H1 (cell line): ENCODE measurements around the gene CYP27C1. TPM values are rescaled to one million over a fixed set of nuclear protein-coding genes. Genes with fewer than 3 reads are reported as not detected.

Experiments used
- CTCF ChIA-PET: fragments of 300-600 bp; sonication (Branson Sonifier 250); formaldehyde crosslinking; loops from one replicate; lab custom pipeline; 2021; ENCODE audit not compliant: partially characterized antibody; lab: Charles Lee
- POLR2A ChIA-PET: fragments of 300-600 bp; sonication (Branson Sonifier 250); formaldehyde crosslinking; loops from one replicate; lab custom pipeline; 2021; ENCODE audit warnings: inconsistent platforms; ENCODE audit not compliant: partially characterized antibody; lab: Charles Lee
- DNase-seq, 2 experiments: peaks; one replicate each; pipeline versions ENCODE4 v3.0.0 to v3.0.0-alpha.2; 2010 to 2022; ENCODE audit warnings: low spot score in 2 of 2, low read depth in 1 of 2, mixed read lengths in 1 of 2
- FAIRE-seq: peaks from 2 replicates; lab custom pipeline; 2011; peaks lifted over from hg19 to GRCh38; lab: Jason Lieb, UNC
- H2AFZ ChIP-seq: 2 replicates; pipeline ENCODE4 v1.8.1; 2012; ENCODE audit warnings: low read length, inconsistent platforms
- H2AK5ac ChIP-seq: 2 replicates; pipeline ENCODE4 v1.6.1; 2013; ENCODE audit warnings: low read depth, low read length
- H2BK120ac ChIP-seq: replicated peaks from 2 replicates; pipeline ENCODE3; 2013; ENCODE audit warnings: low read depth, low read length, inconsistent platforms
- H2BK12ac ChIP-seq: 2 replicates; pipeline ENCODE4 v1.6.1; 2013; ENCODE audit warnings: low read depth, low read length
- H2BK15ac ChIP-seq: 2 replicates; pipeline ENCODE4 v1.6.1; 2013; ENCODE audit warnings: low read length
- H2BK20ac ChIP-seq: 2 replicates; pipeline ENCODE4 v1.6.1; 2013; ENCODE audit warnings: low read length
- H2BK5ac ChIP-seq: 2 replicates; pipeline ENCODE4 v1.6.1; 2013; ENCODE audit warnings: low read depth, low read length
- H3K14ac ChIP-seq: 2 replicates; pipeline ENCODE4 v1.6.1; 2013; ENCODE audit warnings: inconsistent platforms; ENCODE audit not compliant: insufficient read length
- H3K18ac ChIP-seq: 2 replicates; pipeline ENCODE4 v1.6.1; 2013; ENCODE audit warnings: low read length; ENCODE audit errors: extremely low read depth
- H3K23ac ChIP-seq: 2 replicates; pipeline ENCODE4 v1.6.1; 2013; ENCODE audit warnings: inconsistent platforms; ENCODE audit not compliant: insufficient read length
- H3K23me2 ChIP-seq: 2 replicates; pipeline ENCODE4 v1.6.1; 2013; ENCODE audit warnings: low read depth, low read length
- H3K27ac ChIP-seq: 2 replicates; pipeline ENCODE4 v1.6.1; 2011; ENCODE audit warnings: low read depth, low read length, inconsistent platforms
- H3K27me3 ChIP-seq, 4 experiments: replicated peaks in 1 of 4; 1 replicate in 1 of 4; 2 replicates in 3 of 4; pipeline versions ENCODE4 v1.6.1 to v1.8.1; 2011 to 2013; ENCODE audit warnings: low read length in 3 of 4, mild to moderate bottlenecking in 3 of 4, inconsistent platforms in 2 of 4, mixed read lengths in 2 of 4, moderate library complexity in 1 of 4; ENCODE audit not compliant: control insufficient read depth in 3 of 4, insufficient read depth in 3 of 4; ENCODE audit errors: extremely low read depth in 1 of 4
- H3K36me3 ChIP-seq, 4 experiments: 2 replicates each; pipeline versions ENCODE4 v1.6.1 to v1.8.1; 2011 to 2013; ENCODE audit warnings: mild to moderate bottlenecking in 4 of 4, low read length in 3 of 4, moderate library complexity in 2 of 4, control low read depth in 1 of 4, inconsistent platforms in 1 of 4; ENCODE audit not compliant: insufficient read depth in 4 of 4, control insufficient read depth in 2 of 4
- H3K4ac ChIP-seq: replicated peaks from 2 replicates; pipeline ENCODE3; 2013; ENCODE audit warnings: low read length, low read depth, mixed read lengths, inconsistent platforms; ENCODE audit not compliant: insufficient read length
- H3K4me1 ChIP-seq, 4 experiments: replicated peaks in 1 of 4; 1 replicate in 1 of 4; 2 replicates in 3 of 4; pipeline versions ENCODE4 v1.6.1 to v1.8.1; 2011 to 2013; ENCODE audit warnings: low read length in 3 of 4, inconsistent platforms in 2 of 4, mixed read lengths in 1 of 4; ENCODE audit not compliant: insufficient read depth in 4 of 4, control insufficient read depth in 3 of 4
- H3K4me2 ChIP-seq, 2 experiments: 2 replicates each; pipeline versions ENCODE4 v1.6.1 to v1.8.1; 2011 to 2013; ENCODE audit warnings: low read depth in 2 of 2, low read length in 2 of 2, control low read depth in 1 of 2, inconsistent platforms in 1 of 2, mild to moderate bottlenecking in 1 of 2; ENCODE audit not compliant: insufficient read depth in 1 of 2
- H3K4me3 ChIP-seq, 4 experiments: fragments of 200-600, 300-600 bp in 1 of 4; sonication (generic), shearing (Covaris generic), sonication (Bioruptor Twin) in 1 of 4; 2 replicates each; pipeline versions ENCODE4 v1.5.1 to v1.8.1; 2011 to 2016; ENCODE audit warnings: low read length in 4 of 4, low read depth in 3 of 4, control low read depth in 2 of 4, inconsistent platforms in 2 of 4, mild to moderate bottlenecking in 2 of 4, mixed read lengths in 1 of 4, moderate library complexity in 1 of 4; ENCODE audit not compliant: insufficient read depth in 2 of 4; ENCODE audit errors: extremely low read depth in 1 of 4
- H3K56ac ChIP-seq: replicated peaks from 2 replicates; pipeline ENCODE3; 2013; ENCODE audit warnings: low read depth, mild to moderate bottlenecking, mixed read lengths, low read length, inconsistent platforms; ENCODE audit not compliant: insufficient read length
- H3K79me1 ChIP-seq: 2 replicates; pipeline ENCODE4 v1.6.1; 2013; ENCODE audit warnings: low read depth, low read length, control low read depth
- H3K79me2 ChIP-seq, 2 experiments: 2 replicates each; pipeline versions ENCODE4 v1.6.1 to v1.8.1; 2012 to 2013; ENCODE audit warnings: low read length in 2 of 2, mild to moderate bottlenecking in 2 of 2, inconsistent platforms in 1 of 2; ENCODE audit not compliant: insufficient read depth in 2 of 2, control insufficient read depth in 1 of 2
- H3K9ac ChIP-seq, 4 experiments: replicated peaks in 1 of 4; 1 replicate in 1 of 4; 2 replicates in 3 of 4; pipeline versions ENCODE4 v1.6.1 to v1.8.1; 2011 to 2013; ENCODE audit warnings: low read depth in 3 of 4, low read length in 3 of 4, control low read depth in 2 of 4, mild to moderate bottlenecking in 2 of 4, moderate library complexity in 2 of 4, inconsistent platforms in 1 of 4; ENCODE audit errors: extremely low read depth in 1 of 4
- H3K9me3 ChIP-seq, 2 experiments: 2 replicates each; pipeline versions ENCODE4 v1.6.1 to v1.8.1; 2012 to 2013; ENCODE audit warnings: mild to moderate bottlenecking in 2 of 2, moderate library complexity in 2 of 2, control low read depth in 1 of 2, inconsistent platforms in 1 of 2, low read depth in 1 of 2, low read length in 1 of 2, mixed read lengths in 1 of 2; ENCODE audit not compliant: insufficient read depth in 2 of 2
- H4K20me1 ChIP-seq, 2 experiments: replicated peaks in 1 of 2; 2 replicates each; pipeline versions ENCODE3 to v1.8.1; 2011 to 2013; ENCODE audit warnings: inconsistent platforms in 2 of 2, low read length in 2 of 2, mild to moderate bottlenecking in 1 of 2; ENCODE audit not compliant: insufficient read depth in 2 of 2, control insufficient read depth in 1 of 2
- H4K5ac ChIP-seq: 2 replicates; pipeline ENCODE4 v1.6.1; 2013; ENCODE audit warnings: low read length, low read depth, mixed read lengths, inconsistent platforms; ENCODE audit not compliant: insufficient read length
- H4K8ac ChIP-seq: 2 replicates; pipeline ENCODE4 v1.8.0; 2013; ENCODE audit warnings: mild to moderate bottlenecking, moderate library complexity, low read length, inconsistent platforms; ENCODE audit not compliant: insufficient read depth; ENCODE audit errors: extremely low read depth
- H4K91ac ChIP-seq: replicated peaks from 2 replicates; pipeline ENCODE3; 2013; ENCODE audit warnings: low read length, mixed read lengths, inconsistent platforms; ENCODE audit not compliant: insufficient read length
- ATF2 ChIP-seq: IDR thresholded peaks from 2 replicates; pipeline ENCODE4 v1.6.1; 2012; ENCODE audit warnings: low read length, inconsistent platforms
- ATF3 ChIP-seq: IDR thresholded peaks from 2 replicates; pipeline ENCODE4 v1.6.1; 2011; ENCODE audit warnings: low read depth, mild to moderate bottlenecking, low read length; ENCODE audit not compliant: insufficient read depth
- BCL11A ChIP-seq, 2 experiments: IDR thresholded peaks; one replicate each; pipeline ENCODE4 v1.6.1; 2011; ENCODE audit warnings: low read depth in 2 of 2, low read length in 2 of 2, mild to moderate bottlenecking in 2 of 2
- CBX5 ChIP-seq: fragments of 300-800, 300-1000 bp; sonication (generic); IDR thresholded peaks from 2 replicates; pipeline ENCODE4 v1.7.1; 2016; ENCODE audit warnings: antibody characterized with exemption, low read length, low read depth
- EP300 ChIP-seq, 2 experiments: IDR thresholded peaks; 1 replicate in 1 of 2; 2 replicates in 1 of 2; pipeline ENCODE4 v1.6.1; 2011 to 2012; ENCODE audit warnings: low read depth in 2 of 2, low read length in 2 of 2, mild to moderate bottlenecking in 2 of 2, borderline replicate concordance in 1 of 2, inconsistent platforms in 1 of 2, moderate library complexity in 1 of 2
- FOSL1 ChIP-seq: IDR thresholded peaks from 2 replicates; pipeline ENCODE4 v1.6.1; 2011; ENCODE audit warnings: mild to moderate bottlenecking, low read depth, low read length, moderate library complexity; ENCODE audit not compliant: insufficient read depth
- JUND ChIP-seq: IDR thresholded peaks from 2 replicates; pipeline ENCODE4 v1.6.1; 2011; ENCODE audit warnings: mild to moderate bottlenecking, improper control_type of control experiment, low read length
- SAP30 ChIP-seq: fragments of 300-600 bp; sonication (generic); IDR thresholded peaks from 2 replicates; pipeline ENCODE4 v1.7.1; 2012; ENCODE audit warnings: low read length, moderate library complexity, mild to moderate bottlenecking, inconsistent platforms; ENCODE audit not compliant: insufficient read depth, insufficient replicate concordance
- TAF7 ChIP-seq: optimal IDR thresholded peaks from 2 replicates; pipeline ENCODE3; 2011; ENCODE audit warnings: low read depth, mild to moderate bottlenecking, inconsistent platforms, low read length, moderate library complexity, borderline replicate concordance
- WGBS, 2 experiments: shearing (Covaris generic) in 1 of 2; methylation state at CpG; one replicate each; pipeline versions ENCODE4 v1.1.6 to v1.1.7; 2013 to 2015; ENCODE audit warnings: low lambda C conversion rate in 2 of 2, mixed read lengths in 2 of 2, inconsistent platforms in 1 of 2, low coverage in 1 of 2, missing lambda C conversion rate in 1 of 2; ENCODE audit not compliant: insufficient replicate concordance in 2 of 2, insufficient coverage in 1 of 2, insufficient read length in 1 of 2; ENCODE audit errors: extremely low coverage in 1 of 2, missing lambda C conversion rate in 1 of 2; 5-methylcytosine and 5-hydroxymethylcytosine counted together
- polyA plus RNA-seq, 7 experiments: library from polyadenylated mRNA; depleted of rRNA in 3 of 7; stranded (reverse) in 5 of 7; unstranded in 2 of 7; fragments of >200 nt in 5 of 7; fragments of 200-250 nt in 2 of 7; gene quantifications; 1 replicate in 5 of 7; 2 replicates in 1 of 7; 4 replicates in 1 of 7; pipeline versions ENCODE4 v1.2.1 to v1.2.3, GENCODE V29; 2011 to 2013; ENCODE audit warnings: missing spikeins in 2 of 7, mixed read lengths in 2 of 7
- total RNA-seq: library from RNA; stranded (reverse); fragmentation: NEBNext Ultra II Directional; extraction: Animal tissue kit (Norgen Biotek cat#: 25700); gene quantifications from 2 replicates; pipeline ENCODE4 v1.2.1, GENCODE V29; 2021

Gene CYP27C1
- total and polyA plus RNA-seq, 2 of the 8 experiments (the other 6 are each of a cell fraction or from before 2014, with no cell fraction given) = 1.3 to 3.2 TPM

- Histone ChIP-seq H3K36me3 (no peaks in the 10 kb centered on the region), H2AK5ac (no peak overlapping the region), H3K18ac (no peak overlapping the region), H3K79me1 (no peaks in the 10 kb centered on the region), H4K5ac (no peak overlapping the region), H3K4me3 (no peak overlapping the region), H4K8ac (no peak overlapping the region), H3K9me3 (no peaks in the 10 kb centered on the region), H3K23me2 (no peaks in the 10 kb centered on the region), H4K91ac (no peak overlapping the region), H3K27me3 (no peaks in the 10 kb centered on the region), H2BK20ac (no peak overlapping the region), H3K27ac (no peak overlapping the region), H2BK120ac (no peak overlapping the region), H3K14ac (no peak overlapping the region), H3K9ac (no peak overlapping the region), H2BK15ac (no peak overlapping the region), H3K4ac (no peak overlapping the region), H3K79me2 (no peaks in the 10 kb centered on the region), H2AFZ (no peak overlapping the region), H2BK5ac (no peak overlapping the region), H3K23ac (no peak overlapping the region), H3K56ac (no peak overlapping the region), H3K4me1 (no peaks in the 10 kb centered on the region), H3K4me2 (no peak overlapping the region), H2BK12ac (no peak overlapping the region), H4K20me1 (no peaks in the 10 kb centered on the region)
- FAIRE-seq (no peak), DNase-seq (no peak)
- 90% methylated on average over 6 of the region's 6 CpGs; no CpG with 5 or more reads in 1 of the 2 experiments for WGBS, 2 experiments
- POLR2A ChIA-PET = interaction anchor here (1.2 kb wide), 1 partner anchor 12 kb away, joined by 3 read pairs; the partner anchor contains the start of gene CYP27C1
- CTCF ChIA-PET = interaction anchor here (1.1 to 1.2 kb wide), 2 partner anchors 10 to 41 kb away, joined by 3 to 4 read pairs; no protein-coding TSS in a partner anchor
- TF ChIP-seq ATF3 (no peak), SAP30 (no peak), FOSL1 (no peak), CBX5 (no peak), JUND (no peak), EP300 (IDR thresholded peaks at IDR 0.05; ENCODE audit: borderline replicate concordance in 1 of 2, low read depth in 2 of 2, low read length in 2 of 2) (no peak), BCL11A (IDR thresholded peaks at IDR 0.05; ENCODE audit: low read depth in 2 of 2, low read length in 2 of 2) (no peak), ATF2 (no peak), TAF7 (no peak)
These were observed 11.2 kb upstream of the CYP27C1 start for GRCh38 chr2:127231130-127231865.
